Measurements from ENCODE around the gene NHS. TPM values are rescaled to one million over a fixed set of nuclear protein-coding genes. Genes with fewer than 3 reads are reported as not detected.

Gene NHS
- total and polyA plus RNA-seq, 5 donors from 2014 or later: 0.03 to 1.3 (median 0.05) TPM; not detected in 2

- Mint-ChIP-seq H3K4me3 (no peak overlapping the region), H3K9me3 (no peaks in the 10 kb centered on the region), H3K4me1 (no peaks in the 10 kb centered on the region), H3K27ac (no peak overlapping the region), H3K36me3 (no peaks in the 10 kb centered on the region), H3K27me3 (no peaks in the 10 kb centered on the region)
- H3K4me3 ChIP-seq (ENCODE audit: low read depth, low read length): no peak overlapping the region
- ATAC-seq (ENCODE audit: low read depth in 2 of 2) (no peak), DNase-seq (no peak)
- H3K4me1 ChIP-seq (ENCODE audit: control insufficient read depth, insufficient read depth, low read length, poor library complexity, severe bottlenecking): no peaks in the 10 kb centered on the region
- no peak overlapping the region for H3K27ac ChIP-seq (ENCODE audit: insufficient read depth, low read length, poor library complexity, severe bottlenecking)
- no peaks in the 10 kb centered on the region for H3K27me3 ChIP-seq (ENCODE audit: control insufficient read depth, insufficient read depth, low read length)
- H3K9me3 ChIP-seq (ENCODE audit: control insufficient read depth in 2 of 2, low read length in 2 of 2): no peaks in the 10 kb centered on the region
- H3K36me3 ChIP-seq (ENCODE audit: control insufficient read depth, insufficient read depth, low read length): no peaks in the 10 kb centered on the region
These were observed 219.7 kb downstream of the NHS start for GRCh38 chrX:17594693-17595092.

GRCh38 chrX:17595456-17596035 lies 220.5 kb downstream of the NHS start:
- Histone ChIP-seq H3K4me1 (ENCODE audit: control insufficient read depth, insufficient read depth, low read length, poor library complexity, severe bottlenecking) (no peaks in the 10 kb centered on the region), H3K27me3 (ENCODE audit: control insufficient read depth, insufficient read depth, low read length) (no peaks in the 10 kb centered on the region), H3K27ac (ENCODE audit: insufficient read depth, low read length, poor library complexity, severe bottlenecking) (no peak overlapping the region), H3K4me3 (ENCODE audit: low read depth, low read length) (no peak overlapping the region), H3K9me3 (ENCODE audit: control insufficient read depth in 2 of 2, low read length in 2 of 2) (no peaks in the 10 kb centered on the region), H3K36me3 (ENCODE audit: control insufficient read depth, insufficient read depth, low read length) (no peaks in the 10 kb centered on the region)
- ATAC-seq (ENCODE audit: low read depth in 2 of 2): no peak
- DNase-seq: no peak
- Mint-ChIP-seq H3K27ac (no peak overlapping the region), H3K4me3 (no peak overlapping the region), H3K9me3 (peaks cover 0 to under 1% (median 0%) of the 10 kb centered on the region in 7 donors), H3K36me3 (no peaks in the 10 kb centered on the region), H3K4me1 (no peaks in the 10 kb centered on the region), H3K27me3 (no peaks in the 10 kb centered on the region)

GRCh38 chrX:17596061-17596460 lies 221.1 kb downstream of the NHS start:
- no peaks in the 10 kb centered on the region for H3K4me1 Mint-ChIP-seq
- no peak for ATAC-seq (ENCODE audit: low read depth in 2 of 2)

GRCh38 chrX:17596546-17597205 lies 221.7 kb downstream of the NHS start:
- H3K27me3 ChIP-seq (ENCODE audit: control insufficient read depth, insufficient read depth, low read length): no peaks in the 10 kb centered on the region
- H3K4me1 ChIP-seq (ENCODE audit: control insufficient read depth, insufficient read depth, low read length, poor library complexity, severe bottlenecking): no peaks in the 10 kb centered on the region
- H3K9me3 ChIP-seq (ENCODE audit: control insufficient read depth in 2 of 2, low read length in 2 of 2): no peaks in the 10 kb centered on the region
- H3K4me1 Mint-ChIP-seq: no peaks in the 10 kb centered on the region
- H3K4me3 Mint-ChIP-seq: no peak overlapping the region
- no peak overlapping the region for H3K4me3 ChIP-seq (ENCODE audit: low read depth, low read length)
- ATAC-seq (ENCODE audit: low read depth in 2 of 2) (no peak), DNase-seq (no peak)
- H3K27me3 Mint-ChIP-seq: no peaks in the 10 kb centered on the region
- H3K36me3 Mint-ChIP-seq: no peaks in the 10 kb centered on the region
- H3K27ac ChIP-seq (ENCODE audit: insufficient read depth, low read length, poor library complexity, severe bottlenecking): no peak overlapping the region
- peaks cover 0 to 1% (median 0%) of the 10 kb centered on the region in 7 donors for H3K9me3 Mint-ChIP-seq
- no peaks in the 10 kb centered on the region for H3K36me3 ChIP-seq (ENCODE audit: control insufficient read depth, insufficient read depth, low read length)
- no peak overlapping the region for H3K27ac Mint-ChIP-seq

More at GRCh38 chrX:17596061-17596460, 221.1 kb downstream of the NHS start:
- Mint-ChIP-seq H3K4me3 (no peak overlapping the region), H3K9me3 (peaks cover 0 to 1% (median 0%) of the 10 kb centered on the region in 7 donors), H3K27ac (no peak overlapping the region), H3K27me3 (no peaks in the 10 kb centered on the region), H3K36me3 (no peaks in the 10 kb centered on the region)
- no peaks in the 10 kb centered on the region for H3K27me3 ChIP-seq (ENCODE audit: control insufficient read depth, insufficient read depth, low read length)
- H3K4me1 ChIP-seq (ENCODE audit: control insufficient read depth, insufficient read depth, low read length, poor library complexity, severe bottlenecking): no peaks in the 10 kb centered on the region
- no peak overlapping the region for H3K27ac ChIP-seq (ENCODE audit: insufficient read depth, low read length, poor library complexity, severe bottlenecking)
- H3K9me3 ChIP-seq (ENCODE audit: control insufficient read depth in 2 of 2, low read length in 2 of 2): no peaks in the 10 kb centered on the region
- DNase-seq: no peak
- H3K4me3 ChIP-seq (ENCODE audit: low read depth, low read length): no peak overlapping the region
- H3K36me3 ChIP-seq (ENCODE audit: control insufficient read depth, insufficient read depth, low read length): no peaks in the 10 kb centered on the region

GRCh38 chrX:17597327-17597726 lies 222.3 kb downstream of the NHS start:
- H3K4me3 ChIP-seq (ENCODE audit: low read depth, low read length): no peak overlapping the region
- H3K9me3 Mint-ChIP-seq: peaks cover 0 to 1% (median 0%) of the 10 kb centered on the region in 7 donors
- no peaks in the 10 kb centered on the region for H3K36me3 ChIP-seq (ENCODE audit: control insufficient read depth, insufficient read depth, low read length)
- H3K4me1 ChIP-seq (ENCODE audit: control insufficient read depth, insufficient read depth, low read length, poor library complexity, severe bottlenecking): no peaks in the 10 kb centered on the region
- no peak overlapping the region for H3K4me3 Mint-ChIP-seq
- no peaks in the 10 kb centered on the region for H3K4me1 Mint-ChIP-seq
- H3K9me3 ChIP-seq (ENCODE audit: control insufficient read depth in 2 of 2, low read length in 2 of 2): no peaks in the 10 kb centered on the region
- DNase-seq (no peak), ATAC-seq (ENCODE audit: low read depth in 2 of 2) (no peak)
- no peak overlapping the region for H3K27ac Mint-ChIP-seq
- H3K27me3 ChIP-seq (ENCODE audit: control insufficient read depth, insufficient read depth, low read length): no peaks in the 10 kb centered on the region
- no peak overlapping the region for H3K27ac ChIP-seq (ENCODE audit: insufficient read depth, low read length, poor library complexity, severe bottlenecking)
- no peaks in the 10 kb centered on the region for H3K36me3 Mint-ChIP-seq
- no peaks in the 10 kb centered on the region for H3K27me3 Mint-ChIP-seq

- Histone ChIP-seq H3K27ac (ENCODE audit: insufficient read depth, low read length, poor library complexity, severe bottlenecking) (no peak overlapping the region), H3K4me3 (ENCODE audit: low read depth, low read length) (no peak overlapping the region), H3K4me1 (ENCODE audit: control insufficient read depth, insufficient read depth, low read length, poor library complexity, severe bottlenecking) (no peaks in the 10 kb centered on the region), H3K27me3 (ENCODE audit: control insufficient read depth, insufficient read depth, low read length) (no peaks in the 10 kb centered on the region), H3K36me3 (ENCODE audit: control insufficient read depth, insufficient read depth, low read length) (no peaks in the 10 kb centered on the region), H3K9me3 (ENCODE audit: control insufficient read depth in 2 of 2, low read length in 2 of 2) (no peaks in the 10 kb centered on the region)
- ATAC-seq (ENCODE audit: low read depth in 2 of 2) (no peak), DNase-seq (no peak)
- Mint-ChIP-seq H3K4me1 (no peaks in the 10 kb centered on the region), H3K4me3 (no peak overlapping the region), H3K9me3 (peaks cover 0 to 1% (median 0%) of the 10 kb centered on the region in 7 donors), H3K27me3 (no peaks in the 10 kb centered on the region), H3K27ac (no peak overlapping the region), H3K36me3 (no peaks in the 10 kb centered on the region)
These were observed 222.9 kb downstream of the NHS start for GRCh38 chrX:17597836-17598439.

GRCh38 chrX:17601441-17602200 lies 226.6 kb downstream of the NHS start:
- Histone ChIP-seq H3K4me1 (ENCODE audit: control insufficient read depth, insufficient read depth, low read length, poor library complexity, severe bottlenecking) (no peaks in the 10 kb centered on the region), H3K27ac (ENCODE audit: insufficient read depth, low read length, poor library complexity, severe bottlenecking) (no peak overlapping the region), H3K27me3 (ENCODE audit: control insufficient read depth, insufficient read depth, low read length) (no peaks in the 10 kb centered on the region), H3K36me3 (ENCODE audit: control insufficient read depth, insufficient read depth, low read length) (no peaks in the 10 kb centered on the region), H3K9me3 (ENCODE audit: control insufficient read depth in 2 of 2, low read length in 2 of 2) (no peaks in the 10 kb centered on the region), H3K4me3 (ENCODE audit: low read depth, low read length) (no peak overlapping the region)
- no peaks in the 10 kb centered on the region for H3K4me1 Mint-ChIP-seq
- DNase-seq (no peak), ATAC-seq (ENCODE audit: low read depth in 2 of 2) (no peak)
- H3K4me3 Mint-ChIP-seq: no peak overlapping the region
- no peaks in the 10 kb centered on the region for H3K27me3 Mint-ChIP-seq
- H3K27ac Mint-ChIP-seq: no peak overlapping the region
- H3K36me3 Mint-ChIP-seq: no peaks in the 10 kb centered on the region
- H3K9me3 Mint-ChIP-seq: peaks cover 0 to 1% (median 0%) of the 10 kb centered on the region in 7 donors
